ENCODE data around the gene CARD11.

CARD11 gene

DNA sequence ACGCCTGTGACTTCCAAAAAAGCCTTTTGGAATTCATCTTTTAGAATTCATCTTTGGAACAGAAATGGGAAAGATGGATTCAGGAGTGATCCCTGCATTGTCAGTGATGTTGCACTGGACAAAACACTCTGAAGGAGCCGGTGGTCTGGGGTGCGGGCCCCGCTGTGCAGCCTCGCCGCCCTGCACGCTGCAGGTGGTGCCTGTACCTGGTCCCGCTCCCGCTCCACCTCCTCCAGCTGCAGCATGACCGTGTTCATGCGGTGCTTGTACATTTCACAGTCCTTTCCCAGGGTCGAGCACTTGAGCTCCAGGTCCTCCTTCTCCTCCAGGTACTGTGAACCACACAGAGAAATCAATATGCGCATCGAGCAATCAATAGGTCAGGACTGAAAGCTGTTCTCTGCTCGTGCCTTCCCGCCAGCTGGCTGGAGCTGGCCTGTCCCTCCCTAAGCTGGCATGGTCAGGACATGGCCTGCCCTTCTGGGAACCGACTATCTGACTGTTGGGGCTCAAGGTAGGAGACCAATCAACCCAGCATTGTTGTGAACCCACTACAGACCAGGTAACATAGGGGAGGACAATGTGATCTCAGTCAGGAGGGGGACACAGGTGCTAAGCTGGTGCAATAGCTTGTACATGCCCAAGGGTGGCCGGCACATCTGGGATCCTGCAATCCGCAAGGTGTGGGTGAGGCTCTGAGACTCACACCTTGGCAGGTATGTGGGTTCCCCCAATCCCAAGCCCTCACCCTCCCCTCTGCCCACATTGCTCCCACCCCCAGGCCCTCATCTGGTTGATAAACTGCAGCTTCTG is 105.8 kb downstream of the CARD11 start:
- no peak for DNase-seq

DNA sequence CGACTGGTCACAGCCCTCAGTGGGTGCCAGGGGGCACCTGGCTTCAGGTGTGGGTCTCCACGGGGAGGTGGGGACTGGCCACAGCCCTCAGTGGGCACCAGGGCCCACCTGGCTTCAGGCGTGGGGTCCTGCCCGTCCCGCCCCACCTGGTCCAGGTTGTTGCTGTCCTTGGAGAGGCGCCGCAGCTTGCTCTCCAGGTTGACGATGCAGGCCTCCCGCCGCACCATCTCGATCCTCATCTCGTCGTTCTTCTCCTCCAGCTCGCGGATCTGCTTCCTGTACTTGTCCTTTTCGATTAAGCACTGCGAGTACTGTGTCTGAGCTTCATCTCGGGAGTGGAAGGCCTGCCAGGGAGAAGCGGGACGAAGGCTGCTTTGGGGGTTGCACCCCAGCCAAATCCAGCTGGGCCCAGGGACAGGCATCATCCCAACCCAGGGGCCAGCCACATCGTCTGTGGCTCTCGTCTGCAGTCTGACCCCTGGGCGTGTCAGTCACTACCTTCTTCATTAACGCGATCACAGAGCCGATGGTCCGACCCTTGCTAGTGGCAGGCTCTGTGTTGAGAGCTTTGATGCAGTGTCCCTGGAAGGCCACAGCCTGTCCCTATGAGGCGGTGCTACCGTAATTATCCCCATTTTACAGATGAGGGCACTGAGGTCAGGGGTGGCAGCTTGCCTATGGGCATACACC is 106.6 kb downstream of the CARD11 start:
- DNase-seq = no peak

DNA sequence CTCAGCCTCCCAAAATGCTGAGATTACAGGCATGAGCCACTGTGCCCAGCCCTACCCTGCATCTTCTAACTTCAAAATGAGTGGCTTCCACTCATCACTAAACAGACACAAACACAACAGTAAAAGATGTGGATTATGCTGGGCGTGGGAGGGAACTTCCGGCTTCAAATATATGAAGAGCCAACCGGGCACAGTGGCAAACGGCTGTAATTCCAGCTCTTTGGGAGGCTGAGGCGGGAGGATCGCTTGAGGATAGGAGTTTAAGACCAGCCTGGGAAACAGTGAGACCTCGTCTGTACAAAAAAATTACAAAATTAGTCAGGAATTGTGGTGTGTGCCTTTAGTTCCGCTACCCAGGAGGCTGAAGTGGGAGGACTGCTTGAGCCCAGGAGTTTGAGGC is 107.4 kb downstream of the CARD11 start:
- DNase-seq = no peak

DNA sequence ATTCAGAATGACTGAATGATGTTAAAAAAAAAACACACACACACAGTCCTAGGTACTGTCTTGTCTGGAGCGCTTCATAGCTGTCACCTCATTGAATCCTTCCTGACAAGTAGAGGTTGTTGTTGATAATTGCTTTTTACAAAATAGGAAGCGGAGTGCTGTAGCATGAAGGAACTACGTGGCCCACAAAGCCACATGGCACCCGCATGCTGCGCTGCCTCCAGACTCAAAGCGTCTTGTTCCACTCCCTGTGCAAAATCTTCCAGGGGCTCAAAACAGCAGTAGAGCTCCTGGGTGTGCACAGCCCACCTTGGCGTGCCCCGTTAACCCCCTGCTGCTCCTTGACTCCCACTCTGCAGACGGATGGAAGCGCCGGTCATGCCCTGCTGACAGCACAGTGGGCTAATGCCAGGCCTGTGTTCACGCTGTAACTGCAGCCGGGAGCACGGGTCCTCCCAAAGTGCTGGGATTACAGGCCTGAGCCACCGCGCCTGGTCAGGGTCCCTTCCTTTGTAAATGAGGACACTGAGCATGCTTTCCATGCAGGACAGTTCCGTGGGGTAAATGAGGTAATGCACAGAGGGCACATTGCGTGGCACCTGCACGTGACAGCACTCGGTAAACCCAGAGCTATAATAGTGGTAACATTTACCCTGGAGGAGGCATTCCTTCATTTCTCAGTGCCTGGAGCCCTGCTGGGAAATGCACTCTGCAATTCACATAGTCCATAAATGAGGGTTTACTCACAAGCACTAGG is 108.5 kb downstream of the CARD11 start:
- no peak for DNase-seq

DNA sequence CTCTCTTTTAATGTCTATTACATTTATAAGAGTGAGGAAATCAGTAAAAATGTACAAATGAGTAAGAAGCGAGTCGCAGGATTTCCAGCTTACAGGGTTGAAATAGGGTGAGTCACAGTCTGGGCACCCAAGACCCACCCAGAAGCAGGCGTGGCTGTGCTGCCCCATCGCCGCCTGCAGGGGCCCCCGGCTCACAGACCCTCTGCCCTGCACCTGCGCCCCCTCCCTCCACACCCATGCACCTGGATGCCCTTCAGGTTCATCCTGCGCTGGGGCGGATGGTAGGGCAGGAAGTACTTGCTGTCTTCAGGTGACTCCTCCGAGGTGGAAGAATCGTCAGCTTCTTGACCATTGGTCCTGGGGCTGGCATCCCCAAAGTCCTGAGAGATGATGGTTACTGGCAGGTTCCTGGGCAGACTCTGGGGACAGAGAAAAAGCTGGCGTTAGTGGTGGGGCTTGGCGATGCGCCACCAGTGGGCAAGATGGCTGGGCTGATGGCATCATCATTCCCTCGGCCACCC is 109.4 kb downstream of the CARD11 start:
- DNase-seq = peak; percentile 34

DNA sequence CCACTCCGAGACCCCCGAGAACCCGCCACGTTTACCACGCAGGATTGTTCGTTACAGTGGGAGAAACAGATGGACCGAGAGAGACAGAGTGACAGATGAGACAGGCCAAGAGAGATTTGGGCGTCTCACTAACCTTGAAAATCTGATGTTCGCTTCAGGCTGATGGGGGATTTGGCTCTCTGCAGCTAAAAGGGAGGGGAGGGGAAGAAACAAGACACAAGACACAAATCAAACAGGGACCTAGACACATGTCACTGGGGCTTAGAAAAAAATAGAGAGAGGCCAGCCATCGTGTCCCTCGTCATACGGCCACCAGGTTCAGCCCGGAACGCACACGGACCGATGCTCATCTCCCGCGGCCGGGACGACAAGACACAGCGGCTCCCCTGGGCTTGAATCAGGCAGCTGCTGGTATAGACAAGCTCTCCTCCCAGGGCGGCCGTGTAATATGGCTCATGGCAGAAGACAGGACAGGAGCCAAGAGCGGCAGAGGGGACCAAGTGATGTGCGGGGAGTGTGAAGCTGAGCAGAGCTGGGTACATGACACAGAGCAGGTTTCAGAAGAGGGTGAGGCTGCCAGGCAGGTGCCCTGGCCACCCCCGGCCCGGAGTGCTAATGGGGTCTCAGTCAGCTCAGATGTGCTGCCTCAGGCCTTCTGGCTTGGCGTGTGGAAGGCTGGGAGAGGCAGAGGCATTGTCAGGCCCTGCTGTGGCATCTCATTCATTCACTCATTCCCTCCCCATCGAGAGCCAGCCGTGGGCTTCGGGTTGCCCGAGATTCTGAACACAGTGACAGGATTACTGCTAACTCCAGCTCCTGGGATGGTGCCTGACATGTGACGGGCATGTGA is 111.0 kb downstream of the CARD11 start:
- no peak for DNase-seq

DNA sequence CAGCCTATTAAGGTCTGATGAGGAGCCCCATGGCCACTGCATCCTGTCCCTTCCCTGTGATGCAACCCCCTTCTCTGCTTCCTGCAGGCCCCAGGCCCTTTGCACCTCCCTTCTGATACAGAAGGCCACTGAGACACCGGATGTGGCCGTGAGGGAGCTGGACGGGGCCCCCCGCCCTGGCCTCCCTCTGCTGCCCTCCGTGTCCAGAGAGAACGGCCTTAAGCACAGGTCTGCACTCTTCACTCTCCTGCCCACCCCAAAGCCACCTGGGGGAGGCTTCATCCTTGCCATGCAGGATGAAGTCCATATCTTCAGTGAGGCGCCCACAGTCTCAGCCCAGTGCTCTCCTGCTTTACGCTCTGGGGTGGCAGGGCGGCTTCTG is 112.6 kb downstream of the CARD11 start:
- no peak for DNase-seq

DNA sequence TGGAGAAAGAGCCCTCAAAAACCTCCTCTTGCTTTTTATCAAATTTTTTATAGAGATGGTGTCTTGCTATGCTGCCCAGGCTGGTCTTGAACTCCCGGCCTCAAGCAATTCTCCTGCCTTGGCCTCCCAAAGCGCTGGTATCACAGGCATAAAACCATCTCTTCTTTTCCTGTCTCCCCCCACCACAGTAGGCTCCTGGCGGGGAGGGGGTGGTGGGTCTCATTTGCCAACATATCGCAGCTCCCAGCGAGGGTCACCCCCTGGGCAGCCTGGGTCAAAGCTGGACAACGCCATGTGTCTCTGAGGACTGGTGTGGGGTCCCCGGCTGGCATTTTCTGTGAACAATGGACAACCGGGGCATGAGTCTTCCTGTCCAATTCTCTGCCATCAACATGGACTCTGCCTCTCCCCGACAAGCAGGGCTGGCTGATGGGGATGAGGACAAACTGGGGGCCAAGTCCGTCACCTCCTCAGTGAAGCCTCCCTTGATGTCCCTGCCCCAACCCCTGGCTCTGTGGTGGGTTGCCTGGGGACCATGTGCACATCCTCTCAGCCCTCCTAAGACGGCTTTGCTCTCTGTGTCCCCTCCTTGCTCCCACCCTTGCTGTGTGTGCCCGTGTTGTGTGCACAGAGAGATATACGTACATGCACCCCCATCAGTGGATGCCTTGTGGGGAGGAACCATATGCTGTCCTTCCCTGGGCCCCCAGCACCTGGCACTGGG is 113.2 kb downstream of the CARD11 start:
- no peak for DNase-seq

DNA sequence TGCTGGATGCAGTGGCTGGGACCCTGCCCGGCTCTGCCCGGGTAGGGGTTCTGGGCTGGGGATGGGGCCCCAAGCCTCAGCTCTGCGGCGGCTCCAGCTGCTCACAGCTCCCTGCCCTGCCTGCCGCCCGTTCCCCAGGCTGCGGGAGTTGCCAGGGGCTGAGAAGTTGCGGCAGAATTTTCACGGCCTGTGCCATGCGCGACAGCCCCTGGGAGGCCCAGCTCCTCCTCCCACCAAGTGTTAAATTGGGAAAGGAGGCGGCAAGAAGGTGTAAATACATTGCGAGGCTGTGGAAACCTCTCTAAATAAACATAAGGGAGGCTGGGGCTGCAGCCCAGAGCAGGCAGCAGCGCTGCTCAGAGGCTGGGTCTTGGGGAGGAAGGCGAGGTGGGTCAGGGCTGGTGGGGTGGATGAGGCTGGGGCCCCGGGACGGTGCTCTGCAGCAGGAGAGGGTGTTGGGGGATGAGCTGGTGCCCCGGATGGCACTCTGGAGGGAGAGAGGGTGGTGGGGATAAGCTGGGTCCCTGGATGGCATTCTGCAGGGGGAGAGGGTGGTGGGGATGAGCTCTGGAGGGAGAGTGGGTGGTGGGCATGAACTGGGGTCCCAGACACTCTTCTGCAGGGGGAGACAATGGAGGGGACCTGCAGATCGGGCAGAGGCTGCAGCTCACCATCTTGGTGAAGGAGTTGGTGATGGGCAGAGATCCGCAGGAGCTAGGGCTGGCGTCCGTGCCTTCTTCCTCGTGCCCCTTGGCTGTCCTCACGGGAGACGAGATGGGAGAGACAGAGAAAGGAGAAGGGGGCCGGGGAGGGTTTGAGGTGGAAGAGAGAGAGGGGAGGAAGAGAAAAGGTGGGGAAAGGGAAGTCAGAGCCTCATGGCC is 114.1 kb downstream of the CARD11 start:
- no peak for DNase-seq

DNA sequence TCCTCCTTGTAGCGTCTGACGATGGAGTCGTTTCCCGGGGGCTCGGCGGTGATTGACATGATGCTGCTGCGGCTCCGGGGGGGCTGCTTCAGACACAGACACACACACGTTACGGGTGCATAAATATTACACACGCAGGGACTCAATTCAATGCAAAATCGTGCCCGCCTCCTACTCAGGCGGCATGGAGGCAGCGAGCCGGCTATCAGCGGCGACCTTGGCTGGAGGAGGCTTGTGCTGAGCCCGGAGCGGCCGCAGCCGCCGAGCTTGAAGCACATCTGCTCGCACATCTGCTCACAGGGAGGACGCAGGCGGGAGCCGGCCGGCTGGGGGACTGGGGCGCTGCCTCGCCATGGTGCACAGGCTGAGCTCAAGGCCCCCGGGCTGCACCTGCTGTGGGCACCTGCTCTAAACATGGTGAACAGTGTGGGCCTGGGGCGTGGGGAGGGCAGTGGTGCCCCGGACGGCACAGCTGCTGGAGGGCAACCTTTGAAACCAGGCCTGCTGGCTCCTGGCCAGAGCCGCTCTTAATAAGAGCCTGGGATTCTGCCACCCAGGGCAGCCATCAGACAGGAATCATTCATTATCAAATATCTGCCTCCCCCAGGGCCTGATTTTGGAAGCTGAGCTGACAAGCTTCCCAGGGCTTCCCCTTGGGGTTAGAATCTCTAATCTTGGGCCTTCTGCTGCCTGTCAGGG is 114.9 kb downstream of the CARD11 start:
- no peak for DNase-seq

DNA sequence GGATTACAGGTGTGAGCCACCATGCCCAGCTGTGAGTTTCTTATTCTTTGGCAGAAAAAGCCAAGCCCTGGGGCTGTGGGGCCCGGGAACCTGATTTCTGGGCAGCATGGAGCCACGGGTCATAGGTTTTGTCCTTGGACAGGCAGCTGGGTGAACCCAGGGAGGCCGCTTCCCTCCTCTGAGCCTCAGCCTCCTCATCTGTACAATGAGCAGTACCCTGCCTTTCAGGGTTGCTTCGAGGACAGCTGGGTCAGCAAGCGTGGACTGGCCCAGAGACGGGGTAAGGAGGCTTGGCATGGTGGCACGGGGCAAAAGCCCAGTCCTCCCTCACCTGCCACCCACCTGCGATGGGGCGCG is 115.4 kb downstream of the CARD11 start:
- DNase-seq = no peak

DNA sequence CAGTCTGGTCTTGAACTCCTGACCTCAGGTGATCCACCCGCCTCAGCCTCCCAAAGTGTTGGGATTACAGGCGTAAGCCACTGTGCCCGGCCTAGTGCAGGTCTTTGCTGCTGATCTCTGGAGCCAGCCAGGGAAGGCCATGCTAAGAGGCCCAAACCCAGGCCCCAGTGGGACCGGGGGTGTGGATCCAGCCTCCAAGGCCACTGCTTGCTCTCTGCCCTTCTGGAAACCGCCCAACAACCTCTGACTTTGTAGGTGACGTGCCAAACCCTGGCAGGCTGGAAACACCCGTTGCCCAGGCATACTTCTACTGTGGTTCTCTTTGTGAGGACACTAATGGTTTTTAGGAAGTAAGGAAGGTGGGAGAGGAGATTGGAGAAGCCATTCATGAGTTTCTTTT is 116.1 kb downstream of the CARD11 start:
- DNase-seq = no peak

DNA sequence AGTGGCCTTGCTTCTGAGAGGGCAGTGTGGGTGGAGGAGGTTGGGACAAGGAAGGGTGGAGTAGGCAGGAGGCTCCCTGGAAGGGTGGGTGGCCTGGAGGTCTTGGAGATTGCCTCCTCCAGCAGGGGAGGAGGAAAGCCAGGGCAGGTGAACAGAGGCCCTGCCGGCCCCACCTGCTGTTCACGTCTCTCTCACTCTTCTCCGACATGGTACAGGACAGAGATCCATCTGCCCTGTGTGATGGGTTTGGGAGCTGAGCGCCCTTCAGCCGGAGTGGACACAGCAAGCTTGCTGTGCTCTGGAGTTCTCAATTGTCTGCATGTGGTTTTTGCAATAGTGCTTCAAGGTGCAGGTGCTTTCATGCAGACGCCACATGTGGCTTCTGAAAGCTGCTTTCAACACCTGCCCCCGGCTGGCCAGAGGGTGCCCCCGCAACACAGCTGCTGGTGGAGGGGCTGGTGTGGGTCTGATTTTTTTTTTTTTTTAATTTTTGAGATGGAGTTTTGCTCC is 116.7 kb downstream of the CARD11 start:
- DNase-seq = no peak

DNA sequence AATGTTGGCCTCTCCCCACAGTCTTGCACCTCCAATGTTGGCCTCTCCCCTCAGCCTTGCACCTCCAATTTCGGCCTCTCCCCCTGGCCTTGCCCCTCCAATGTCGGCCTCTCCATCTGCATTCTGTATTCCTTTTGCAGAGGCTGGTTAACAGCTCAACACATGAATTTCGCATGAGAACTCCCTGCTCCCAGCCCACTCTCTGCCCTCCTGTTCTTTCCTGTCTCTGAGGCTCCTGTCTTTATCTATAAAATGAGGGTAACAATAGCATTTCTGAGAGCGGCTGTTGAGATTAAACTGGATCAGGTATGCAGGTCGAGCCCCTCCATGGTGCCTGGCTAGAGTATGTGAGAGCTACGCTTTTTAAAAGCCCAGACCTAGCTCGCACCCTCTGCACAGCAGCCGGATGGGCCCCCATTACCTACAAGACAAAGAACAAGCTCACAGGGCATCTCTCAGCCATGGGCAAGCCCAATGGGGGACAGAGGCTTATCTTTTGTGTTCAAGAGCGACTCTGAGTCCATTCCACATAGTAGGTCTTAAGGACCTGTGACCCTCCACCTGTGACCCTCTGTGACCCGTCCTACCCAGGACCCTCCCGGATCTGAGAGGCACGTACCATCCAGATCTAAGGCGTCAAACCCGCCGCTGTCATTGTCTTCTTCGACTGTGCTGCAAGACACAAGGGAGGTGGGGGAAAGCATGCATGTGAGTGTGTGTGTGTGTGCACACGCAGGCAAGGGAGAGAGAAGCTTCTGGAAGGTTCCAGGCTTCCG is 117.4 kb downstream of the CARD11 start:
- no peak for DNase-seq

DNA sequence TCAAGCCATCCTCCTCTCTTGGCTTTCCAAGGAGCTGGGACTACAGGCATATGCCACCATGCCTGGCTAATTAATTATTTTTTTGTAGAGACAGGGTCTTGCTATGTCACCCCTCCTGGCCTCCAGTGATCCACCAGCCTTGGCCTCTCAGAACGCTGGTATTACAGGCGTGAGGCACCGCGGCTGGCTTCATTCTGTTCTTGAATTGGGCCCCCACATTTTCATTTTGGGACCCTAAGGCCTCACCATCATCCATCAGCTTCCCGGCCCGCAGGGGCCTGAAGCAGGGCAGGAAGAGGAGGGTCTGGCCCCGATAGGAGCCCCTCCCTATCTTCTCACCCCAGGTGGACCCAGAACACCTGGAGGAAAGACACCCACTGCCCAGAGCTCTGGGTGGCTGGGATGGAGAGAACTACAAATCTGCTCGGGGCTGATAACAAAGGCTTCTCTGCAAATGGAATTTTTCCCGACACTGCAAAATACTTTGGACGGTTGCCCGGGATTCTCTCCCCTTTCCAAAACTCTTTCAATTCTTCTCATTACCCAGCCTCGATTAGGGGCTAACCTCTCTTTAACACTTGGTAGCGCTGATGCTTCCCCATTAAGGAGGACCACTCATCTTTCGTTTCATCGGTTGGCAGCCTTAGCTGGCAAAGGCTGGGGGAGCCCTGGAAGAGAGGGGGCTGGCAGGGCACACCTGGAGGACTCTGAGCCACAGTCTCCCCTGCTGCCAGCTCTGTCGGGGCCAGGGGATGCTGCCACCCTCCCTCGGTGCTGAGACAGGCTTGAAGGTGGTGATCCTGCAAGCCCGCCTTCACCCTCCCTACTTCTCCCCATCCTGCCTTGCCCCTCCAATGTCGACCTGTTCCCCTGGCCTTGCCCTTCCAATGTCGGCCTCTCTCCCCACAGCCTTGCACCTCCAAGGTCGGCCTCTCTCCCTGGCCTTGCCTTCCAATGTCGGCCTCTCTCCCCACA is 118.5 kb downstream of the CARD11 start:
- no peak for DNase-seq

DNA sequence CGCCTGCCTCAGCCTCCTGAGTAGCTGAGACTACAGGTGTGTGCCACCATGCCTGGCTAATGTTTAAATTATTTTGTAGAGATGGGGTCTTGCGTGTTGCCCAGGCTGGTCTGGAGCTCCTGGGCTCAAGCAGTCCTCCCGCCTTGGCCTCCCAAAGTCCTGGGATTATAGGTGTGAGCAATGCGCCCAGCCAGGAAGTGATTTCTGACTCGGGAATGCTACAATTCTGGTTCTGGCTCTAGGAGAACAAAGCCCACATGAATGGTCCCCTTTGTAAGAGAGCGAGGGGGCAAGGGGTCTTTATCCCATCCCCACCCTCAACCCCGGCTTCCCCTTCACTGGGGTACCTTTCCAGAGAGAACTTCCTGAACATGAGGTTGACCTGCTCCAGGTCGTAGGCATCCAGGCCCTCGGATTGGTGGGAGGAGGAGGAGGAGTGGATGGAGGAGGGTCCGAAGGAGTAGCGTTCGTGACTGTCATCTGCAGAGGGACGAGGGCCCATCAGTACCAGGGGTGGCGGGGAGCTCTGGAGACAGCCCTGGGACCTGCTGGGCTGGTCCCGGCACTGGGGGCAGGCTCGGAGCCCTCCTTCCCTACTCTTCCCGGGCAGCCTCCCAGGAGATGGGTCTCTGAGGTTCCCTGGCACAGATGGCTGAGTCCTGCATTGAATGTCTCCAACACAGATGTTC is 119.6 kb downstream of the CARD11 start:
- no peak for DNase-seq

DNA sequence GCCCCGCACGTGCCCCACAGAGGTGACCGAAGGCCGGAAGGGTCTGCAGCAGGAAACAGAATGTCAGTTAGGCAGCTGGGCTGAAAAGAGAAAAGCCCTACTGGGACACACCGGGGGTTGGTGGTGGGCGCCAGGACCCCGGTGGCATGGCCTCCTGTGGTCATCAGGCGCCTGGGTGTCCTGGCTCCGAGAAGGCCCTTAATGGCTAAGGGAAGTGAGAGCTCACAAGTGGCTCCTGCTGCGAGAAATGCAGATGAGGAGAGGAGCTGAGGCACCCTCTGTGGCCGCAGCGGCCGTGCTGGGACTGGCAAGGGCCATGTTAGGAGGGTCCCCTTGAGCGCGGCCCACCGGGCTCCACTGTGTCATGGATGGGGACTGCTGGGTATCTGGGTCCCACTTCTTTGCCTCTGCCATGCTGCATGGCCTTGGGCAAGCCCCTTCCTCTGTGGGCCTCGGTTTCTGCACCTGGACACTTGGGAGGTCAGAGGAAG is 120.3 kb downstream of the CARD11 start:
- DNase-seq = no peak
